ENCODE measurements around the gene CUL9. TPM values are rescaled to one million over a fixed set of nuclear protein-coding genes. Genes with fewer than 3 reads are reported as not detected.

CUL9 gene
- total RNA-seq, 3 donors from 2014 or later (not counting 1 experiment from before 2014, with no cell fraction given): 73.1 to 85.7 (median 73.9) TPM

DNA sequence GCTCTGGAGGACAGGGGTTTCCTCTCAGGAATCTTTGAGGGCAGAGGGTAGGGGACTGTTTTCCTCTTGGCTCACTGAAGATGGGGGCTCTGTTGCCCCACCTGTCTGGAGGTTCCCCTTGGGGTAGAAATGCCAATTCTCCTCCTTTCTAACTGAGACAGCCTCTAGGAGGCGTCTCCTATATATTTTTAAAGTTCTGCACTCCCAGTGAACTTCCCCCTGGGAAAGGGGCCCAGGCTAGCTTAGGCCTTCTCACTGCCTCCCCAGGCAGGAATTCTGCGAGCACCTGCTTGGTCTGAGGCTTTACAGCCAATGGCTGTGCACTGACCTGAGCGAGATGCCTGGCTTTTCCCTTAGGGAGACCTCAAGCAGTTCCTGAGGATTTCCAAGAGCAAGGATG, 35.7 kb upstream of the CUL9 start:
- intact Hi-C loops (cut with micrococcal nuclease): no loop called here

GRCh38 chr6:43146709-43147688, 35.0 kb upstream of the CUL9 start:
- no peak overlapping the region for H3K4me3 ChIP-seq (ENCODE audit: low read length)
- H3K4me1 Mint-ChIP-seq: peaks cover 0 to 16% of the 10 kb centered on the region in 2 donors
- intact Hi-C loops (cut with micrococcal nuclease): no loop called here
- no peak overlapping the region for H3K4me3 Mint-ChIP-seq
- H3K27ac Mint-ChIP-seq: no peak overlapping the region
- ATAC-seq (no peak), DNase-seq (no peak)
- no peaks in the 10 kb centered on the region for H3K36me3 Mint-ChIP-seq
- no peak for TF ChIP-seq CTCF (IDR thresholded peaks at IDR 0.05)
- no peaks in the 10 kb centered on the region for H3K27me3 Mint-ChIP-seq (ENCODE audit: low read depth in 2 of 2)
- H3K36me3 ChIP-seq (ENCODE audit: control insufficient read depth, insufficient read depth, low read length): no peaks in the 10 kb centered on the region
- H3K9me3 ChIP-seq (ENCODE audit: control insufficient read depth, insufficient read depth, low read length): no peaks in the 10 kb centered on the region
- H3K4me1 ChIP-seq (ENCODE audit: control insufficient read depth, insufficient read depth, low read length): peaks cover 16% of the 10 kb centered on the region
- no peaks in the 10 kb centered on the region for H3K27me3 ChIP-seq (ENCODE audit: control insufficient read depth, insufficient read depth, low read length)
- no peak overlapping the region for H3K27ac ChIP-seq (ENCODE audit: low read length)
- WGBS (ENCODE audit: insufficient coverage): 89% methylated on average over 6 of the region's 8 CpGs
- no peaks in the 10 kb centered on the region for H3K9me3 Mint-ChIP-seq

More for the DNA sequence above, 35.7 kb upstream of the CUL9 start:
- WGBS (ENCODE audit: insufficient coverage): 78% methylated on average over 3 of the region's 3 CpGs
- no peaks in the 10 kb centered on the region for H3K36me3 Mint-ChIP-seq
- ATAC-seq (no peak), DNase-seq (no peak)
- no peak overlapping the region for H3K4me3 ChIP-seq (ENCODE audit: low read length)
- no peaks in the 10 kb centered on the region for H3K9me3 ChIP-seq (ENCODE audit: control insufficient read depth, insufficient read depth, low read length)
- TF ChIP-seq CTCF (IDR thresholded peaks at IDR 0.05): no peak
- H3K4me1 ChIP-seq (ENCODE audit: control insufficient read depth, insufficient read depth, low read length): peaks cover 19% of the 10 kb centered on the region
- H3K4me1 Mint-ChIP-seq: peaks cover 0 to 17% of the 10 kb centered on the region in 2 donors
- no peak overlapping the region for H3K27ac ChIP-seq (ENCODE audit: low read length)
- H3K27ac Mint-ChIP-seq: no peak overlapping the region
- H3K27me3 Mint-ChIP-seq (ENCODE audit: low read depth in 2 of 2): no peaks in the 10 kb centered on the region
- H3K9me3 Mint-ChIP-seq: no peaks in the 10 kb centered on the region
- no peaks in the 10 kb centered on the region for H3K27me3 ChIP-seq (ENCODE audit: control insufficient read depth, insufficient read depth, low read length)
- H3K36me3 ChIP-seq (ENCODE audit: control insufficient read depth, insufficient read depth, low read length): no peaks in the 10 kb centered on the region
- H3K4me3 Mint-ChIP-seq: no peak overlapping the region

GRCh38 chr6:43147691-43148477, 34.1 kb upstream of the CUL9 start:
- H3K9me3 Mint-ChIP-seq: no peaks in the 10 kb centered on the region
- no peak for TF ChIP-seq CTCF (IDR thresholded peaks at IDR 0.05)
- H3K9me3 ChIP-seq (ENCODE audit: control insufficient read depth, insufficient read depth, low read length): no peaks in the 10 kb centered on the region
- ATAC-seq (no peak), DNase-seq (no peak)
- no peaks in the 10 kb centered on the region for H3K27me3 Mint-ChIP-seq (ENCODE audit: low read depth in 2 of 2)
- peaks cover 10% of the 10 kb centered on the region for H3K4me1 ChIP-seq (ENCODE audit: control insufficient read depth, insufficient read depth, low read length)
- no peak overlapping the region for H3K27ac ChIP-seq (ENCODE audit: low read length)
- H3K4me1 Mint-ChIP-seq: peaks cover 0 to 11% of the 10 kb centered on the region in 2 donors
- no peak overlapping the region for H3K4me3 ChIP-seq (ENCODE audit: low read length)
- H3K27me3 ChIP-seq (ENCODE audit: control insufficient read depth, insufficient read depth, low read length): no peaks in the 10 kb centered on the region
- H3K36me3 ChIP-seq (ENCODE audit: control insufficient read depth, insufficient read depth, low read length): no peaks in the 10 kb centered on the region
- no peak overlapping the region for H3K4me3 Mint-ChIP-seq
- H3K27ac Mint-ChIP-seq: no peak overlapping the region
- intact Hi-C loops (cut with micrococcal nuclease): no loop called here
- 90% methylated on average over 6 of the region's 6 CpGs for WGBS (ENCODE audit: insufficient coverage)
- no peaks in the 10 kb centered on the region for H3K36me3 Mint-ChIP-seq
